HCT116 (cell line): ENCODE data around the gene COL4A1.

Experiments
- CEBPB ChIP-seq: IDR thresholded peaks from 2 replicates; pipeline ENCODE4 v1.6.1; 2012; ENCODE audit warnings: low read depth
- CTCF ChIP-seq, 3 experiments: fragments of 200-600 bp in 1 of 3; sonication (generic) in 1 of 3; IDR thresholded peaks in 2 of 3; conservative IDR thresholded peaks in 1 of 3; 2 replicates each; pipeline ENCODE4 v1.5.1; 2012 to 2017; ENCODE audit warnings: low read depth in 2 of 3, low read length in 2 of 3, antibody characterized with exemption in 1 of 3, borderline replicate concordance in 1 of 3, control low read depth in 1 of 3, mild to moderate bottlenecking in 1 of 3, mixed read lengths in 1 of 3, mixed run types in 1 of 3, moderate library complexity in 1 of 3; ENCODE audit not compliant: insufficient read depth in 1 of 3
- EGR1 ChIP-seq: IDR thresholded peaks from 2 replicates; pipeline ENCODE4 v1.6.1; 2012; ENCODE audit warnings: low read depth
- EZH2 ChIP-seq: fragments of 200-600 bp; sonication (generic); IDR thresholded peaks from 2 replicates; pipeline ENCODE4 v1.6.1; 2017; ENCODE audit warnings: antibody characterized with exemption, mixed run types
- EZH2phosphoT487 ChIP-seq: fragments of 200-600 bp; IDR thresholded peaks from 2 replicates; pipeline ENCODE4 v1.6.1; 2018; ENCODE audit warnings: antibody characterized with exemption, borderline replicate concordance
- MAX ChIP-seq: IDR thresholded peaks from 2 replicates; pipeline ENCODE4 v1.6.1; 2012
- POLR2A ChIP-seq: IDR thresholded peaks from 2 replicates; pipeline ENCODE4 v1.7.0; 2011; ENCODE audit warnings: borderline replicate concordance; ENCODE audit not compliant: insufficient read depth, insufficient read length; ENCODE audit errors: extremely low read depth
- REST ChIP-seq: IDR thresholded peaks from 2 replicates; pipeline ENCODE4 v1.6.1; 2012; ENCODE audit warnings: low read depth
- SIN3A ChIP-seq: IDR thresholded peaks from 2 replicates; pipeline ENCODE4 v1.6.1; 2012; ENCODE audit warnings: low read depth
- SP1 ChIP-seq: IDR thresholded peaks from 2 replicates; pipeline ENCODE4 v1.6.1; 2012; ENCODE audit warnings: low read depth
- TCF7L2 ChIP-seq: IDR thresholded peaks from 2 replicates; pipeline ENCODE4 v1.7.0; 2011; ENCODE audit warnings: borderline replicate concordance, inconsistent platforms; ENCODE audit not compliant: insufficient read depth, insufficient read length; ENCODE audit errors: extremely low read depth
- ZBTB33 ChIP-seq: IDR thresholded peaks from 2 replicates; pipeline ENCODE4 v1.6.1; 2011; ENCODE audit warnings: mild to moderate bottlenecking, low read length, moderate library complexity; ENCODE audit not compliant: insufficient replicate concordance; ENCODE audit errors: extremely low read depth

- TF ChIP-seq CTCF (IDR thresholded peaks at IDR 0.05 in 2 of 3, conservative IDR thresholded peaks at IDR 0.05 in 1 of 3; ENCODE audit: borderline replicate concordance in 1 of 3, insufficient read depth in 1 of 3, low read depth in 2 of 3, low read length in 2 of 3) (no peak), EZH2phosphoT487 (no peak), POLR2A (no peak), REST (no peak), SIN3A (no peak), EZH2 (no peak), CEBPB (no peak), EGR1 (no peak), ZBTB33 (no peak), MAX (no peak), SP1 (no peak), TCF7L2 (no peak)
Measured at GRCh38 chr13:110132225-110132982, 174.6 kb downstream of the COL4A1 start.
